Measurements from ENCODE around the gene ZNF654.
"Not testable (repeated sequence)": the region's sequence is repeated elsewhere in the genome, so short reads cannot be mapped to it uniquely, and the experiment has no call there.

ZNF654 gene

GRCh38 chr3:88058581-88059379 lies at the start of gene ZNF654, which contains the start of gene CGGBP1:
Gene ZNF654, plus strand, starts transcription at chr3:88059255. Its CDS starts 65 bp downstream, at chr3:88059320.
Gene CGGBP1, minus strand, starts transcription at chr3:88059005. Its CDS starts 3,029 bp downstream, at chr3:88055976.
- peak; percentile 99 for DNase-seq

GRCh38 chr3:88010810-88011209 lies 48.2 kb upstream of the ZNF654 start:
- DNase-seq, result no peak

- DNase-seq, result no peak
Observed at GRCh38 chr3:88013592-88013991, 45.5 kb upstream of the ZNF654 start.

DNA sequence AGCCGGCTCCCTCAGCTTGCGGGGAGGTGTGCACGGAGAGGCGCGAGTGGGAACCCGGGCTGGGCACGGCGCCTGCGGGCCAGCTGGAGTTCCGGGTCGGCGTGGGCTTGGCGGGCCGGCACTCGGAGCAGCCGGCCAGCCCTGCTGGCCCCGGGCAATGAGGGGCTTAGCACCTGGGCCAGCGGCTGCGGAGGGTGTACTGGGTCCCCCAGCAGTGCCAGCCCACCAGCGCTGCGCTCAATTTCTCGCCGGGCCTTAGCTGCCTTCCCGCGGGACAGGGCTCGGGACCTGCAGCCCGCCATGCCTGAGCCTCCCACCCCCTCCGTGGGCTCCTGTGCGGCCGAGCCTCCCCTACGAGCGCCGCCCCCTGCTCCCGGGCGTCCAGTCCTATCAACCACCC lies 43.4 kb upstream of the ZNF654 start:
- DNase-seq, result not testable (repeated sequence)

DNA sequence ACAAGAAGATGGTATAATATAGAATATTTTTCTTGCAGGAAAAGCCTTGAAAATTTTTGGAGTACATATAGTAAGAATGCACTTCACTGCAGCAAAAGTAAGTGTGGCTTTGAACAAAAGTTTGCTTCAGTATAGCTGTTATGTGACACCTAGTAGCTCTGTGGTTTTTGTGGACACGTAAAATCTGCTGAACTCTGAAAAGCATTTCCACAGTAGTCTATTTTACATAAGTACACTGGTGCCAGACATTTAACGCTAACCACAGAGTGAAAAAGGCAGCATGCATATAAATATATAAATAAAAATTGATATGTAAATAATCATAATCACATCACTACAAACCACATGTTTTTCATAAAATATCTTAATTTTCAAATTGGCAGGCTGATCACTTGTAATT lies 40.0 kb upstream of the ZNF654 start:
- peak; percentile 45 for DNase-seq

DNA sequence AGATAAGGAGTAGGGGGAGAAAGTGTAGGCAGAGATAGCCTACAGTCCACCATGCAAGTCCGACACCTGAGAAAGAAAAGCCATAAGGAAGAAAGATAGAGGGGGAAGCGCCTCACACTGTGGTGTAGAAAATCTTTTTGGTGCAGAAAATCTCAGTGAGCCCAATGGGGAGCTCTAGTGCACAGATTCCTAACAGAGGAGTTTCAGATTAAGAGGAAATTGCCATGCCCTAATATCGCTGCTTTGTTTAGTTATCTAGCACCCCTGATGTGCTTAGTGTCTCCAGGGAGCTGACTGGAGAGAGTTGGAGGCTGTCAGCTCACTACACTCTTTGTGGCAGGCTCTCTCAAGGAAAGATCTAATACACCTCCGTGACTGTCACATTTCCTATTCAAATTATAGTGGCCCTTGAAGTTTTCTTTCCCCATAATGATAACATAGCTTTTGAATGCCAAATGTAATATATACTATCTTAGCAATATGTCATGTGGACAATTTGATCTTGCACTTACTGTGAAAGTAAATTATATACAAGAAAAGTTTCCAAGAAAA lies 34.0 kb upstream of the ZNF654 start:
- no peak for DNase-seq

- no peak for DNase-seq
Observed at GRCh38 chr3:88028876-88029275, 30.2 kb upstream of the ZNF654 start.

DNA sequence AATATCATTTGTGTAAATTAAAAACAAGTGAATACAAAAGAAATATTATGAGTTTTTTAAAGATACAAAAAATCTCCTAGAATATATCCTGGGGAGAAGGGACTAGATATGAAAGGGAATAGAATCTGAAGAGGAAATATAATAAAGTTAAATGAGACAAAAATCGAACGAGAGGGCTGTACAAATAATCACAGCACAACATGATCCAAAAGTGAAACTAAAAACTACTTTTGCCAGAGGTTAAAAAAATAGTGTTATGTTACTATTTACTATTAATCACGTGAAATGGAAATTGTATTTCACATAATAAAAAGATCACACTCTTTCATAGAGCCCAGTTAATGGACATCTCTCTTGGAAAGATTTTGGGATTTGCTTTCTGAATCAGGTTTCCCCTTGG lies 28.8 kb upstream of the ZNF654 start:
- DNase-seq, result peak; percentile 27

DNA sequence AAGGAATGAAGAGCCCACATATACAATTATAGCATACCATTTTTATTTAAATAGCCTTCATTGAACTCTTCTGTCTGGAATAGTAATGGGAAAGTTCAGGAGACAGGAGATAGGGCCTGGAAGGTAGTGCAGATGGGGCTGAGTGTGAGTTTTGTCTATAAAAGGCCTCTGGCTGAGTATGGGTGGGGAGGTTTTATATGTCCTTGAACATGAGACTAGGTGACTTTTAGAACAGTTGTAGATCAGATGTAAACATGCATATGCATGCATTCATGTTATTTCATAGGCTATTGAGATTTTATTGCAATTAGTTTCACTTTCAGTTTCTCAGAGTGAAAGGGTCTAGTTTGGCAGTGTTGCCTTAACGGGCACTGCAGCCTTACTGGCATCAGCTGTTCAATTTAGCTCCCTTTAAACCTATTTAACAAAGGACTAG lies 27.4 kb upstream of the ZNF654 start:
- peak; percentile 64 for DNase-seq

GRCh38 chr3:88032245-88032644 lies 26.8 kb upstream of the ZNF654 start:
- no peak for DNase-seq

- DNase-seq, result no peak
Observed at GRCh38 chr3:88033079-88033478, 26.0 kb upstream of the ZNF654 start.

GRCh38 chr3:88033808-88034207 lies 25.2 kb upstream of the ZNF654 start:
- no peak for DNase-seq

DNA sequence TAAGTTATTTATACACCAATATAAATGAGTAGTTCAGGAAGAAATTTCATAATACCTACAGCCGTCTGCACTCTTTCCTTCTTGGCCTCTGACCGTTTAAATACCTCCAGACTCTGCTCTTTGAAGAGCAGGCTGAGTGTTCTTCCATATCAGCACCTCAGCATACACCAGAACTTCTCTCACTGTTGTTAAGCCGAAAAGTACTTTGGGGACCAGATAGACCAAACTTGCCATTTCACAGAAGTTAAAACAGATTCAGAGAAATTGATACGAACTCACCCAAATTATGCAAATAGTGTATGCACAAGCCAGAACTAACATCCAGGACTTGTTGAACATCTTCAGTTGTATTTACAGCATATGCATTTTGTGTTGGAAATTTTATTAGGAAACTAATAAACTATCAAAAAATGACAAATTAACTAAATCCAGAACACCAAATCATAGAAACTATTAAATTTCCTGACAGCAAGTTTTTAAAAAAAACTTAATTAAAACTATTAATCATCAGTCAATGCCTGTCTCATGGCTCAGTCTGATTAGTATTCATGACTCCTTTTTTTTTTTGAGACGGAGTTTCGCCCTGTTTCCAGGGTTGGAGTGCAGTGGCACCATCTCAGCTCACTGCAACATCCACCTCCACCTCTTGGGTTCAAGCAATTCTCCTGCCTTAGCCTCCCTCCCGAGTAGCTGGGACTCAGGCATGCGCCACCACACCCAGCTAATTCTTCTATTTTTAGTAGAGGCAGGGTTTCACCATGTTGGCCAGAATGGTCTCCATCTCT lies 24.4 kb upstream of the ZNF654 start:
- no peak for DNase-seq

DNA sequence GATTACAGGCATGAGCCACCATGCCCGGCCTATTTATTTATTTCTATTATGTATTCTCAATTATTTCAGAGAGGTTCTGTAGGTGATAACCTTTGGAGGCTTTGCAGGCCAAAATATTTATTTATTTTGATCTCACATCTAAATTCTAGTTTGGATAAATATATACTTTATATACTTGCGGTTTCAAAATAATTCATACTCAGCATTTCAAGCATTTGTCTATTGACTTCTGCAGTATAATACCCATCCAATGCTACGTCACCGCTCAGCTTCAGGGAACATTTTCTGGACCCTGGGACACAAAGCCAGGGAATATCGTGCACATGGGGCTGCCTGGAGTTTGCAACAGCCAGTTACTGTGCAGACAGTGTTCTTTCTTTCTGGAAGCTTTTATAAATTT lies 22.8 kb upstream of the ZNF654 start:
- DNase-seq, result no peak

DNA sequence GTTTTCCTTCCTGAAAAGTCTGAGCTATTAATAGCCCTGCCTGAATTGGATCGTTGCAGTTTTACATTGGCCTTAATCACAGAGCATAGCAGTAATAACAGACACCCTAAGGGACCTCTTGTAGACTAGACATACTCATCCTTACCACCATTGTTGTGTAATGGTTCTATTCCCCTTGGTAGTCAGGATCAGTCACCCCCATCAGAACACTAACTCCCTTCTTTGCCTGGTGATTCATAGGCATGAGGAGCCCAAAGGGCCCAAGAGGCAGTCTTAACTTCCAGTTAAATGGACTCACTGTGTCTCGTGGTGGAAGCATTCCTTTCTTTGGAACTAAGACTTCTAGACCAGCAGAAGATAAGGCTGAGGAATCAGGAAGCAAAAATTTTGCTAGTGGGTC lies 20.5 kb upstream of the ZNF654 start:
- no peak for DNase-seq

- no peak for DNase-seq
Observed at GRCh38 chr3:88040529-88040928, 18.5 kb upstream of the ZNF654 start.

DNA sequence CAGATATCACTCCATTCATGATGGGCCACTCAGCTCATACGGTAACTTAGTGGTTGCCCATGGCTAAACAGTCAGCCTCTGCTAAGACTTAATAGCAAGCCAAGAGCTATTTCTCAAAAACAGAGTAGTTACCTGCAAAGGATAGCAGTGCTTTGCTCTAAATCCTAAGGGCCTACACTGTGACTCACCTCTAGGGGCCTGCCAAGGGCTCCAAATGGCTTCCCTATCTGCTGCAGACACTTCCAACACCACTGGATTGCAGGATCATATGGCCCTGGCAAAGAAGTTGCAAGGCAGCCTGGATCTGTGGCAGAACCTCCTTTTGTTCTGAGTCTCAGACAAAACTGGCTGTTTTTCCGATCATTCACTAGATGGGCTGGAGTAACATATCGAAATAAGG lies 18.1 kb upstream of the ZNF654 start:
- no peak for DNase-seq

- no peak for DNase-seq
Observed at GRCh38 chr3:88044411-88044810, 14.6 kb upstream of the ZNF654 start.

- DNase-seq, result no peak
Observed at GRCh38 chr3:88046766-88047165, 12.3 kb upstream of the ZNF654 start.

- no peak for DNase-seq
Observed at GRCh38 chr3:88057630-88058305, 1.3 kb upstream of the ZNF654 start.

DNA sequence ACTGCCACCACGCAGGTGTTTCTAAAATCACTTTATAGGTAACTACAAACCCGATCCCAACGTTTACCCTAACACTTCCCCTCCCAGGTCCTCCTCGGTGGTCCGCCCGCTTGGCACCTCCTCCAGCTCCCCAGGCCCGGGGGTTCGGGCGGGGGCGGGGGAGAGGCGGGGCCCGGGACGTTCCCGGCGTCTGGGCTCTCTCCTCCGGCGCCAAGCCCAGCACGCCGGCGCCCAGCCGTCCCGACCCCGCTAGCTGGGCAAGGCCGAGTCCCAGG lies 812 bp upstream of the ZNF654 start:
- no peak for DNase-seq

- DNase-seq, result no peak
Observed at GRCh38 chr3:88059380-88060170, 520 bp downstream of the ZNF654 start.

- no peak for DNase-seq
Observed at GRCh38 chr3:88061746-88062145, 2.7 kb downstream of the ZNF654 start.
